ENCODE data around the gene NID1.

DNA sequence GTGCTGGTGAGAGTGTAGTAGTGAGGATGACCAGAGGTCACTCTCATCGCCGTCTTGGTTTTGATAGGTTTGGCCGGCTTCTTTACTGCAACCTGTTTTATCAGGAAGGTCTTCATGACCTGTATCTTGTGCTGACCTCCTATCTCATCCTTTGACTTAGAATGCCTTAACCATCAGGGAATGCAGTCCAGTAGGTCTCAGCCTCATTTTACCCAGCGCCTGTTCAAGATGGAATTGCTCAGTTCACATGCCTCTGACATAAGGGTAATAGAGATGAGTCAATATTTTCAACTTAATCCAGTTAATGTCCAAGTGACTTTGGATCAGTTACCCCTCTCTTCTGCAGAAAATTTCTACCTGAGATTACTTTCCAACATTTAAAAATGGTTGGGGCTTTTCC lies 4.6 kb downstream of the NID1 start:
- no peak for TF ChIP-seq EZH2phosphoT487 (IDR thresholded peaks at IDR 0.05; ENCODE audit: low read length)
- TF ChIP-seq CTCF (IDR thresholded peaks at IDR 0.05; ENCODE audit: low read length) = no peak
- no peak for TF ChIP-seq EZH2 (optimal IDR thresholded peaks at IDR 0.05; ENCODE audit: low read depth, low read length)
